Activated naive CD8-positive, alpha-beta T cell (primary cell): ENCODE measurements around the gene CADM4.
"Not testable (repeated sequence)": the region's sequence is repeated elsewhere in the genome, so short reads cannot be mapped to it uniquely, and the experiment has no call there.

ENCODE experiments used
- H3K27ac Mint-ChIP-seq: one replicate; pipeline ENCODE4 v1.8.0; 2021; ENCODE audit warnings: mixed read lengths
- H3K27me3 Mint-ChIP-seq: one replicate; pipeline ENCODE4 v1.8.0; 2021; ENCODE audit warnings: mixed read lengths
- H3K36me3 Mint-ChIP-seq: one replicate; pipeline ENCODE4 v1.8.0; 2021; ENCODE audit warnings: mixed read lengths
- H3K4me1 Mint-ChIP-seq: one replicate; pipeline ENCODE4 v1.8.0; 2021; ENCODE audit warnings: low read depth, mixed read lengths
- H3K4me3 Mint-ChIP-seq: one replicate; pipeline ENCODE4 v1.8.0; 2021; ENCODE audit warnings: mild to moderate bottlenecking, mixed read lengths
- H3K9me3 Mint-ChIP-seq: one replicate; pipeline ENCODE4 v1.8.0; 2021; ENCODE audit warnings: low read depth, mixed read lengths

CADM4 gene

GRCh38 chr19:43595605-43595998 lies 44.0 kb downstream of the CADM4 start:
- Mint-ChIP-seq H3K36me3 (peaks cover 5% of the 10 kb centered on the region), H3K9me3 (no peaks in the 10 kb centered on the region), H3K27me3 (no peaks in the 10 kb centered on the region), H3K4me3 (peak overlapping the region; percentile 95), H3K27ac (peak overlapping the region; percentile 98), H3K4me1 (peaks cover 40% of the 10 kb centered on the region)

- peaks cover 45% of the 10 kb centered on the region for H3K4me1 Mint-ChIP-seq
- no peaks in the 10 kb centered on the region for H3K27me3 Mint-ChIP-seq
- peaks cover 5% of the 10 kb centered on the region for H3K36me3 Mint-ChIP-seq
- H3K4me3 Mint-ChIP-seq = peak overlapping the region; percentile 95
- H3K9me3 Mint-ChIP-seq = no peaks in the 10 kb centered on the region
- peak overlapping the region; percentile 98 for H3K27ac Mint-ChIP-seq
Measured at GRCh38 chr19:43594710-43595604, 44.7 kb downstream of the CADM4 start.

GRCh38 chr19:43594081-43594697 lies 45.5 kb downstream of the CADM4 start:
- Mint-ChIP-seq H3K27ac (no peak overlapping the region), H3K4me1 (peaks cover 51% of the 10 kb centered on the region), H3K27me3 (no peaks in the 10 kb centered on the region), H3K36me3 (peaks cover 5% of the 10 kb centered on the region), H3K9me3 (no peaks in the 10 kb centered on the region), H3K4me3 (peak overlapping the region; percentile 95)

GRCh38 chr19:43592800-43593350 lies 46.8 kb downstream of the CADM4 start:
- H3K4me1 Mint-ChIP-seq = peaks cover 44% of the 10 kb centered on the region
- H3K9me3 Mint-ChIP-seq = no peaks in the 10 kb centered on the region
- no peak overlapping the region for H3K27ac Mint-ChIP-seq
- no peaks in the 10 kb centered on the region for H3K27me3 Mint-ChIP-seq
- peak overlapping the region; percentile 81 for H3K4me3 Mint-ChIP-seq
- peaks cover 5% of the 10 kb centered on the region for H3K36me3 Mint-ChIP-seq

- Mint-ChIP-seq H3K4me1 (peaks cover 36% of the 10 kb centered on the region), H3K27ac (no peak overlapping the region), H3K9me3 (no peaks in the 10 kb centered on the region), H3K36me3 (peaks cover 5% of the 10 kb centered on the region), H3K27me3 (no peaks in the 10 kb centered on the region), H3K4me3 (no peak overlapping the region)
Measured at GRCh38 chr19:43591904-43592772, 47.5 kb downstream of the CADM4 start.

- peaks cover 32% of the 10 kb centered on the region for H3K4me1 Mint-ChIP-seq
- H3K4me3 Mint-ChIP-seq = no peak overlapping the region
- peak overlapping the region; percentile 88 for H3K27ac Mint-ChIP-seq
- peaks cover 9% of the 10 kb centered on the region for H3K36me3 Mint-ChIP-seq
- no peaks in the 10 kb centered on the region for H3K9me3 Mint-ChIP-seq
- H3K27me3 Mint-ChIP-seq = no peaks in the 10 kb centered on the region
Measured at GRCh38 chr19:43589678-43590077, 50.0 kb downstream of the CADM4 start.

- peaks cover 32% of the 10 kb centered on the region for H3K4me1 Mint-ChIP-seq
- no peak overlapping the region for H3K27ac Mint-ChIP-seq
- no peaks in the 10 kb centered on the region for H3K9me3 Mint-ChIP-seq
- H3K27me3 Mint-ChIP-seq = no peaks in the 10 kb centered on the region
- H3K36me3 Mint-ChIP-seq = peaks cover 9% of the 10 kb centered on the region
- H3K4me3 Mint-ChIP-seq = no peak overlapping the region
Measured at GRCh38 chr19:43589277-43589676, 50.4 kb downstream of the CADM4 start.

- H3K4me3 Mint-ChIP-seq, H3K9me3 Mint-ChIP-seq, H3K27ac Mint-ChIP-seq, H3K27me3 Mint-ChIP-seq, H3K36me3 Mint-ChIP-seq: not testable (repeated sequence)
- H3K4me1 Mint-ChIP-seq = peaks cover 24% of the 10 kb centered on the region
Measured at GRCh38 chr19:43587029-43587428, 52.6 kb downstream of the CADM4 start.

- Mint-ChIP-seq H3K27me3 (no peaks in the 10 kb centered on the region), H3K4me1 (peaks cover 29% of the 10 kb centered on the region), H3K27ac (no peak overlapping the region), H3K4me3 (no peak overlapping the region), H3K9me3 (no peaks in the 10 kb centered on the region), H3K36me3 (peaks cover 6% of the 10 kb centered on the region)
Measured at GRCh38 chr19:43586346-43586745, 53.3 kb downstream of the CADM4 start.

- H3K4me1 Mint-ChIP-seq = peaks cover 24% of the 10 kb centered on the region
- no peaks in the 10 kb centered on the region for H3K27me3 Mint-ChIP-seq
- peaks cover 4% of the 10 kb centered on the region for H3K36me3 Mint-ChIP-seq
- H3K4me3 Mint-ChIP-seq = no peak overlapping the region
- H3K27ac Mint-ChIP-seq = peak overlapping the region; percentile 83
- H3K9me3 Mint-ChIP-seq = no peaks in the 10 kb centered on the region
Measured at GRCh38 chr19:43584484-43584883, 55.2 kb downstream of the CADM4 start.

GRCh38 chr19:43582495-43582894 lies 57.2 kb downstream of the CADM4 start:
- Mint-ChIP-seq H3K4me1 (peaks cover 31% of the 10 kb centered on the region), H3K36me3 (peaks cover 4% of the 10 kb centered on the region), H3K27me3 (no peaks in the 10 kb centered on the region), H3K27ac (no peak overlapping the region), H3K9me3 (no peaks in the 10 kb centered on the region), H3K4me3 (no peak overlapping the region)

GRCh38 chr19:43581467-43581866 lies 58.2 kb downstream of the CADM4 start:
- Mint-ChIP-seq H3K36me3 (peaks cover 4% of the 10 kb centered on the region), H3K9me3 (no peaks in the 10 kb centered on the region), H3K4me3 (peak overlapping the region; percentile 51), H3K27me3 (no peaks in the 10 kb centered on the region), H3K27ac (peak overlapping the region; percentile 70), H3K4me1 (peaks cover 32% of the 10 kb centered on the region)

GRCh38 chr19:43578787-43579186 lies 60.9 kb downstream of the CADM4 start:
- Mint-ChIP-seq H3K27me3 (no peaks in the 10 kb centered on the region), H3K9me3 (no peaks in the 10 kb centered on the region), H3K27ac (peak overlapping the region; percentile 70), H3K4me1 (peaks cover 36% of the 10 kb centered on the region), H3K4me3 (peak overlapping the region; percentile 77), H3K36me3 (no peaks in the 10 kb centered on the region)

GRCh38 chr19:43575955-43576878 lies 63.4 kb downstream of the CADM4 start:
- no peaks in the 10 kb centered on the region for H3K9me3 Mint-ChIP-seq
- H3K27me3 Mint-ChIP-seq = no peaks in the 10 kb centered on the region
- H3K4me3 Mint-ChIP-seq = peak overlapping the region; percentile 93
- peaks cover 41% of the 10 kb centered on the region for H3K4me1 Mint-ChIP-seq
- no peaks in the 10 kb centered on the region for H3K36me3 Mint-ChIP-seq
- peak overlapping the region; percentile 50 for H3K27ac Mint-ChIP-seq
